ENCODE measurements around the gene LBHD1.
A peak's percentile ranks its signal among the peaks of the same experiment; 100 is the strongest.
"Not testable (repeated sequence)": the region's sequence is repeated elsewhere in the genome, so short reads cannot be mapped to it uniquely, and the experiment has no call there.

The LBHD1 gene

DNA sequence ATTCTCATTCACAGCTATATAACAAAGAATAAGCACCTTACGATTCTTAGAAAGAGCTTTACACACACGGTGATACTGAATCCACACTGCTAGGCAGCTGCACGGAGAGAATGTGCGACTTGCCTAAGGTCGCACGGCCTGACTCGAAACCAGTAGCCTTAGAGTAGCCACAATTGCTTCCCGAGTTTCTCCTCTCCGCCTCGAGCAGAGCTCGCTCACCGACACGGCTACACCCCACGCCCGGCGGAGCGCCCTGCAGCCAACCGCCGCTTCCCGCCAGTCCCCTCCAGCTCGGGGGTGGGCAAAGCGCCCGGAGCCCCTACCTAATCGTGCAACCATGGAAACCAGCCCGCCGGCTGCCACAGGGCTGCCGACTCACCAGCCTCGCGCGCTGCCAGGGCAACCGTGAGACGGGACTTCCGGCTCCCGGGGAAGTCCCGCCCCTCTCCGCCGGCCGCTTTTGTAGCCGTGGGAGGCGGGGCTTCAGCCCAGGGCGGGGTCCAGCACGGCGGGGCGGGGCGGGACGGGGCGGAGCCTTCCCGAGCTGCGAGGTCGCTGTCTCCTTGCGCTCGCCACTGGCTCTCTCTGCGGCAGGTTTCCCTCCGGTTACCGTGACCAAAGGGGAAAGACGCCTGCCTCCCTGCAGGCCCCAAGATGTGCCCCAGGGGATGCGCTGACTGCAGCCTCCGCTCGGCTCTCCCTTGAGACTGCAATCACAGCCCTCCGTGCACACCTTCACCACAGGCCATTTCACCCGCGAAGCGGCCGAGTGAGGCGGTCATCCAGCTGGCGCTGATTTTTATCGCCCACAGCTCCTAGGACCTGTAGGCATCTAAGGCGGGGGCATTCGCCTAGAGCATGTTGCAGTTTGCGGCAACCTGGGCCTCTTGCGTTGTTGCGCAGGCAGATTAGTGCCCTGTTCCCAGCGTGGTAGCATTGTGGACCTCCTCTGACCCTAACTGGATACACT lies 34.1 kb upstream of the LBHD1 start:
- H3K9me3 Mint-ChIP-seq, result no peaks in the 10 kb centered on the region
- peaks cover 60% of the 10 kb centered on the region for H3K4me1 Mint-ChIP-seq
- H3K4me3 Mint-ChIP-seq, result peak overlapping the region; percentile 95 to 96
- ATAC-seq (peak; percentile 79), DNase-seq (peak; percentile 91 to 92)
- no peaks in the 10 kb centered on the region for H3K27me3 Mint-ChIP-seq
- H3K27ac Mint-ChIP-seq, result peak overlapping the region; percentile 77 to 90

DNA sequence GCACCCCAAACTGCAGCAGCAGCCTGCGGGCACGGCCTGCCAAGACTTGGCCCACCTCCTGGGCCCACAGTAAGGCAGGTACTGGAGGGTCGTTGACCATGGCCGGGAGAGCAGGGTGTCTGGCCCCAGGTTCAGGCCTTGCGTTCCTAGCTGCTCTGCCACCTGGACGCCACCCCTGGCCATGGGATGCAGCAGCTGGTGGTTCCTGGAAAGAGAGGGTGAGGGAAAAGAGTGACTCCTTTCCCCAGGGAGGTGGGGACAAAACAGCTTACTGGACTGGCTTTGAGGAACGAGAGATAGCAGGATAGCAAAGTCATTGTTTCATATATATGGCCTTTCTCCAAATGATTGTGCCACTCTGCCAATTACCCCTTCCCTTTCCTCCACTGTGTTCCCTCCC lies 33.3 kb upstream of the LBHD1 start:
- no peak for ATAC-seq
- DNase-seq, result no peak
- Mint-ChIP-seq H3K27me3 (no peaks in the 10 kb centered on the region), H3K9me3 (no peaks in the 10 kb centered on the region), H3K27ac (peak overlapping the region in 1 of 2 donors; percentile 90), H3K4me3 (peak overlapping the region; percentile 95 to 96), H3K4me1 (peaks cover 56% of the 10 kb centered on the region)

DNA sequence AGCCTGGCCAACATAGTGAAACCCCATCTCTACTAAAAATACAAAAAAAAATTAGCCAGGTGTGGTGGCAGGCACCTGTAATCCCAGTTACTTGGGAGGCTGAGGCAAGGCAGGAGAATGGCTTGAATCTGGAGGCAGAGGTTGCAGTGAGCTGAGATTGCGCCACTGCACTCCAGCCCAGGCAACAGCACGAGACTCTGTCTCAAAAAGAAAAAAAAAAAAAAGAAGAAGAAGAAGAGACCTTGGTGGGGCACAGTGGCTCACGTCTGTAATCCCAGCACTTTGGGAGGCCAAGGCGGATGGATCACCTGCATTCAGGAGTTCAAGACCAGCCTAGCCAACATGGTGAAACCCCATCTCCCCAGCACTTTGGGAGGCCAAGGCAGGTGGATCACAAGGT lies 31.9 kb upstream of the LBHD1 start:
- ATAC-seq, DNase-seq, H3K9me3 Mint-ChIP-seq, H3K27ac Mint-ChIP-seq, H3K4me3 Mint-ChIP-seq, H3K27me3 Mint-ChIP-seq: not testable (repeated sequence)
- H3K4me1 Mint-ChIP-seq, result peaks cover 45% of the 10 kb centered on the region

DNA sequence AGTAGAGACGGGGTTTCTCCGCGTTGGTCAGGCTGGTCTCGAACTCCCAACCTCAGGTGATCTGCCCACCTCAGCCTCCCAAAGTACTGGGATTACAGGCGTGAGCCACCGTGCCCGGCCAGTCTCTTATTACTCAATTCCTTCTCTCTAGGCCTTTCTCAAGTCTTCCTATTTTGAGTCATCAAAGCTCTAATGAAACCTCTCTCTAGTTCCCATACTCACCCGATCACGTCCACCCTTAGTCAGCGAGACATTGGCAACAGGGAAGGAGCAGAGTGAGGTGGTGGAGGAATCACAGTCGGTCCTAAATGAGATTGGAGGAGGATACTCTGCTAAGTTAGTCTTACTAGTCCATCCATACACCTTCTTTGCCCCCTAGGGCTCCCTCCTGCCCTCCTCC lies 30.2 kb upstream of the LBHD1 start:
- no peak for ATAC-seq
- H3K27ac Mint-ChIP-seq, result no peak overlapping the region

DNA sequence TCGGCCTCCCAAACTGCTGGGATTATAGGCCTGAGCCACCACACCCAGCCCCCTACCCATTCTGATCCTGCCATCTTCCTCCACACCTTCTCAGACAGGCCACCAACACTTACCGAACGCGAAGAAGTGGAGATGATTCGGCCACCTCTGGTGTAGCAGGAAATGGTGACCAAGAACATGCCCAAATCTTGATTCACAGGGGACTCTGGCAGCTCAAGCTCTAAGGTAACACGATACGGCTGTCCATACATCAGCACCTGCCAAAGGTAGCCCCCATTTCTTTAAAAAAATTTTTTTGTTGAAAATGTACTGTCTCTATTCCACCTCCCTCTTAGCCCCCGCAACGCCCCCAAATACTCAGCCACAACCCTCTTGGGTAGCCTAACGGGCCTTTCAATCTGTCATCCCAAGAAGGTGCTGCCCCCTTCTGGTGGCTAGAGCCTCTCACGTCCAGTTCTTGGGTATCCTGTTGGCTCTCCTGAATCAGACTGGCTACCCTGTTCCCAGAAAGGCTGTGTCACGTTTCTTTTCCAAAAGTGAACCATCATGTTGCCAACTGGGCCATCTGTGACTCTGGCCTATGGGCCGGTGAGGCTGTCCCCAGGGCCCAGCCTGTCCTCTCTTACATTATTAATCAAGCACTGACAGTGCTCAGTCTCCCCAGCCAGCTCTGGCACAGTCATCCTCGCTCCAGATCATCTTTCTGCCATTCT lies 22.5 kb upstream of the LBHD1 start:
- H3K4me3 Mint-ChIP-seq, result no peak overlapping the region
- H3K27me3 Mint-ChIP-seq, result no peaks in the 10 kb centered on the region
- H3K9me3 Mint-ChIP-seq, result no peaks in the 10 kb centered on the region
- peaks cover 9% of the 10 kb centered on the region for H3K4me1 Mint-ChIP-seq
- ATAC-seq, result peak; percentile 88
- DNase-seq, result peak; percentile 70
- no peak overlapping the region for H3K27ac Mint-ChIP-seq

More for the DNA sequence above, 30.2 kb upstream of the LBHD1 start:
- no peaks in the 10 kb centered on the region for H3K9me3 Mint-ChIP-seq
- H3K27me3 Mint-ChIP-seq, result no peaks in the 10 kb centered on the region
- peaks cover 29% of the 10 kb centered on the region for H3K4me1 Mint-ChIP-seq
- H3K4me3 Mint-ChIP-seq, result no peak overlapping the region
- DNase-seq, result no peak

DNA sequence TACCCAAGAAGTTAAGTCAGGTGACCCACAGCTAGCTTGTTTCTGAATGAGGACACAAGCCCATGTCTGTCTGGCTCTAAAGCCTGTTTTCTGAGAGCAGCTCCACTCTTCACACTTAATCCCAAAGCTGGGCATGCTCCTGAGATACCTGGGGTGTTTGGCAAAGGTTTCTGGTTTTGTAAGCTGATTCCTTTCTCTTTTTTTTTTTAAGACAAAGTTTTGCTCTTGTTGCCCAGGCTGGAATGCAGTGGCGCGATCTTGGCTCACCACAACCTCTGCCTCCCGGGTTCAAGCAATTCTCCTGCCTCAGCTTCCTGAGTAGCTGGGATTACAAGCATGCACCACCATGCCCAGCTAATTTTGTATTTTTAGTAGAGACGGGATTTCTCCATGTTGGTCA lies 21.6 kb upstream of the LBHD1 start:
- ATAC-seq, DNase-seq, H3K27ac Mint-ChIP-seq, H3K27me3 Mint-ChIP-seq, H3K9me3 Mint-ChIP-seq, H3K4me1 Mint-ChIP-seq, H3K4me3 Mint-ChIP-seq: not testable (repeated sequence)

DNA sequence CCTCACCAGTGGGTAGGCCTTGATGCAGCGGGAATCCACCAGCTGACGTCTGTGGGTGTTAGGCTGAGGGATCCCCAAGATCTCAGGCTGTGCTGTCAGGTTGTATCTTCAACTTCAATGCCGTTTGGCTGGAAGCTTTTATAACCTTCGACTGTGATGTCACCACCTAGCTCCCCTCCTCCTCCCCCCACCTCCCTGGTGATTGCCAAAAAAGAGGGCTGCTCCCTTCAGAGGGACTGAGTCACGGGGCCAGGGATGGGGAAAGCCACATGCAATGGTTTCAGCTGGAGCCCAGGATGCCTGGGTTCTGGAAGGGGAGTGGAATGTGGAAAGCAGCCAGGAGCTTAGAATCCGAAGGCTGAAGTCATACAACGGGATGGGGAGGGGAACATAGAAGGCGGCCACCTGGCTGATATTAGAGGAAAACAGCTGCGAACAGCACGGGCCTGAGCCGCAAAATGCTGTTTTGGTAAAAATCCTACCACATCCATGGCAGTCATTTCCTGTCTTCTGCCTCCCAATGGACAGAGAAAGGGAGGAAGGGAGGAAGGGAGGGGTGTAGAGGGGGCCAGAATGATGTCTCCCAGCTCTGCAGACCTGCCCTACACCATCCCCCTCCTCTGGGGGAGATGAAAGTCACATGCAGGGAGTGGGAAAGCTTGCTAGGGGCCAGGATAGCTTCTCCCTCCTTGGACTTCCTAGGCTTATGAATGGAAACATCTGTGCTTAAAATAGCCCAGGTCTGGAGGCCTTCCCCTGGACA lies 17.5 kb upstream of the LBHD1 start, which contains the start of gene LRRN4CL:
TSS of gene LRRN4CL (minus strand) at position 110 of the 763 bp plus-strand sequence. CDS start 1,022 bp downstream, outside the sequence.
- DNase-seq, result no peak
- Mint-ChIP-seq H3K27me3 (peaks cover 12% of the 10 kb centered on the region), H3K4me3 (no peak within 1 kb of the TSS), H3K4me1 (peaks cover 8% of the 10 kb centered on the region), H3K27ac (no peak within 1 kb of the TSS), H3K9me3 (no peaks in the 10 kb centered on the region)
- no peak for ATAC-seq

DNA sequence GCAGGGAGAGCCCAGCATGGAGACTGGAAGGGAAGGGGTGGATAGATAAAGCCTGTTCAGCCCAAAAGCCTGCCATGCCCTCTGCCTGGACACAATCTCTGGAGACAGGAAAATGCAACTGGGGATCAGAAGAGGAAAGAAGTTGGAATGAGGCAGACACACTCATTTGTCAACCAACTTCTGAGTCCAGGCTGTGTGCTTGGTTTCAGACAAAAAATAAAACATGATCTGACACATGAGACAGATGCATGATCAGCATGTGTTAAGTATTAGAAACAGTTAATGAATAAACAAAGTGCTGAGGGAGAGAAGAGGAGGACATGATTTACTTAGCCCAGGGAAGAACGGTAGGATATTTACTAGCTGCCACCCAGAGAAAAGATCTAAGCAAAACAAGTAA lies 16.4 kb upstream of the LBHD1 start:
- peaks cover 12% of the 10 kb centered on the region for H3K27me3 Mint-ChIP-seq
- peaks cover 6% of the 10 kb centered on the region for H3K4me1 Mint-ChIP-seq
- no peaks in the 10 kb centered on the region for H3K9me3 Mint-ChIP-seq
- ATAC-seq (no peak), DNase-seq (no peak)
- H3K4me3 Mint-ChIP-seq, result no peak overlapping the region
- no peak overlapping the region for H3K27ac Mint-ChIP-seq

DNA sequence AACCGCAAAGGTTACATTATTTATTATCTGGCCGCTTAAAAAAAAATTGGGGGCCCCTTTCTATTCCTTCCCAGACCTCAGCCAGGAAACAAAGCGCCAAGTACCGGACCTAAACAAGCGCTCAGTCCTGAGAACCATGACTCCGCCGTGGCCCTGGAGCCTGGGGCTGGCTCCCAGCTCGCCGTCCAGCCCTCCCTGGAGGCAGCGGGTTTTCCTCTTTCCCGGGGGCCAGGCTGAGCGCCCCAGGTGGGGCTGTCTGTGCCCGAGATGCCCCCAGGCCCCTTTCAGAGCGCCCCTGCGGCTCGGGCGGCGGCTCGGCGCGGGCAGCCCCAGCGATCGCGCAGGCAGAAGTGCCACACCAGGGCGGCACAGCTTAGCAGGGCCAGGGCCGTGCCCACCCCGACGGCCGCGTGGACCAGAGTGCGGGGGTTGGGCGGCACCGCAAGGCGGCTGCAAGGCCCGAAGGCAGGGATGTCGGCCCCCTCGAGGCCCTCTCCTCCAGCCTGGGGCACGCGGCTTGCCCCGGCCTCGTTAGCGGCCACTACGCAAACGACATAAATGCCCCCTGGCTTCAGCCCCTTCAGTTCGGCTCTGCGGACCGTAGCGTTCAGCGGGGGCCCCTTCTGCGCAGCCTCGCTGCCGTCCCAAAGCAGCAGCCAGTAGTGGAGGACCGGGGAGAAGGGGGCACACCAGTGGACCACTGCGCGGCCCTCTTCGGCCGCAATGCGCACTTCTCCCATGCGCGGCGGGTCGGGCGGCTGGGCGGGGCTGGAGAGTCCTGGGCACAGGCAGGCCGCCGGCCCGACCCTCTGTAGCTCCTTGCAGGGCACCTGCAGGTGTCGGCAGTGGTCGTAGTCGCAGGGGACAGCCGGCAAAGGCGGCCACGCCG lies 15.7 kb upstream of the LBHD1 start:
- Mint-ChIP-seq H3K27ac (peak overlapping the region in 1 of 2 donors; percentile 83), H3K4me1 (peaks cover 6% of the 10 kb centered on the region), H3K27me3 (peaks cover 12% of the 10 kb centered on the region), H3K4me3 (peak overlapping the region in 1 of 2 donors; percentile 15), H3K9me3 (no peaks in the 10 kb centered on the region)
- DNase-seq (no peak), ATAC-seq (peak; percentile 35)

DNA sequence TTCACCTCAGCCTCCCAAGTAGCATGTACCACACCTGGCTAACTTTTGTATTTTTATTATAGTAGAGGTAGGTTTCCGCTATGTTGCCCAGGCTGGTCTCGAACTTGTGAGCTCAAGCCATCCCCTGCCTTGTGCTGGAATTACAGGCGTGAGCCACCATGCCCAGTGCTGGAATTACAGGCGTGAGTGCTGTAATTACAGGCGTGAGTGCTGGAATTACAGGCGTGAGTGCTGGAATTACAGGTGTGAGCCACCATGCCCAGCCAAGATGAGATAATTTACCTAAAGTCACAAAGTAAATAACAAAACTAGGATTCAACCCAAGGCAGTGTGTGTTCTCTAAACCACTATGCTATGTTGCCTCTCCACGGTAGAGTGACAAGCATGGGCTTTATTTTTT lies 10.5 kb upstream of the LBHD1 start:
- peaks cover 28% of the 10 kb centered on the region for H3K4me1 Mint-ChIP-seq
- DNase-seq (no peak), ATAC-seq (no peak)
- H3K27me3 Mint-ChIP-seq, result no peaks in the 10 kb centered on the region
- no peaks in the 10 kb centered on the region for H3K9me3 Mint-ChIP-seq
- no peak overlapping the region for H3K27ac Mint-ChIP-seq
- H3K4me3 Mint-ChIP-seq, result no peak overlapping the region

DNA sequence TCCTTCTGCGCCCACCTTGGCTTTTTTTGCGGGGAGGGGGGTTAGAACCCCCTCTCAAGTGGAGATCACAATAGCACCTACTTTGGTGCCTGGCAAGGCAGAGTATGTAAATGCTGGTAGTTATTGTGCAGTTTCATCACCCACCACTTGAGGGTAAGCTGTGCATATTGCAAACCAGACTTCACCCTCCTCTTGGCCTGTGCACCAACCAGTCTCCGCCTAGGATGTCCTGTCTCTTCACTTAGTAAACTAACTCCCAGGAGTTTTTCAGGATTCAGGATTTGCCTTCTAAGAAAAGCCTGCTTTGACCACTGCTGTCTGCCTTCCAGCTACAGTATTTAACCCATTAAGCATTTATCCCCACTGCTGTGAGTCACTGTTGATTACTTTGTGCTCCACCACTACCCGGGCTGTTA lies 8.8 kb upstream of the LBHD1 start:
- H3K4me1 Mint-ChIP-seq, result peaks cover 44% of the 10 kb centered on the region
- ATAC-seq (peak; percentile 90), DNase-seq (peak; percentile 32 to 53)
- H3K27me3 Mint-ChIP-seq, result no peaks in the 10 kb centered on the region
- H3K27ac Mint-ChIP-seq, result peak overlapping the region; percentile 79 to 83
- H3K4me3 Mint-ChIP-seq, result peak overlapping the region; percentile 37 to 42
- no peaks in the 10 kb centered on the region for H3K9me3 Mint-ChIP-seq

DNA sequence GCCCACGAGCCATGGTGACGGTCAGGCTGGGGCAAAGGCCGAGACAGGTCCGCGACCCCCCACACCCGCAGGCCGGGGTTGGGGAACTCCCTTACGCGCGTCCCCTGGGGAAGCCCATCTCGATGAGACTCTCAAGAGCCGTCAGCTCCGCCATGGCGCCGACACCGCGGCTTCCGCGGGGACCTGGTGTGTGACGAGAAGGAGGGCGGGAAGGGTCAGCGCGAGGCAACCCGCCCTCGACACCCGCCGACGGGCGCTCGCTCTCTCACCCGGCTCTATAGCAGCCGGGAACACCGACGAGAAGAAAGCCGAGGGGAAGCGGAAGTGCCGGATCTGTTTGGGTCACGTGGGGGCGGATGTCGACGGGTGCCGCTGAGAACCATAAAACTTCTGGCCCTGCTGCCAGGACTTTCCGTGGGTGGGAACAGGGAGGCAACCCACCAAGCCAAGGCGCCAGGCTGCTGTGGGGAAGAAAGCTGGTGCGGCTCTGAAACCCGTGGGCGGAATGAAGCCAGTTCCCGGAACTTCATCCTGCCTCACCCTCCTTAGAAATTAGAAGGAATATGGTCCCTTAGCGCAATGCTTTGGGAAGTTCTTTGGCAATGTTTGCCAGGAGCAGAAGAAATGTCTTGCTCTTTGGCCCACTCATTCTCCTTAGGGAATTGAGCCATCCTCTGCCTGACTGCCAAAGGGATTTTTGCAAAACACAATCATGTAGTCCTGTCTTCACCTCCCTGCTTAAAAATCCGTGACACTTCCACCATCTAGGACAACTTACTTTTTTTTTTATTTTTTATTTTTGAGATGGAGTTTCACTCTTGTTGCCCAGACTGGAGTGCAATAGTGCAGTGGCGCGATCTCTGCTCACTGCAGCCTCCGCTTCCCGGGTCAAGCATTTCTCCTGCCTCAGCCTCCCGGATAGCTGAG lies 7.0 kb upstream of the LBHD1 start, which contains the start of gene UBXN1:
TSS of gene UBXN1 (minus strand) at position 304 of the 927 bp plus-strand sequence. CDS start at position 154, 150 bp downstream.
- Mint-ChIP-seq H3K27me3 (no peaks in the 10 kb centered on the region), H3K9me3 (no peaks in the 10 kb centered on the region), H3K27ac (peak within 1 kb of the TSS; percentile 93 to 99), H3K4me1 (peaks cover 51% of the 10 kb centered on the region), H3K4me3 (peak within 1 kb of the TSS; percentile 83 to 85)
- DNase-seq, result peak; percentile 74 to 83
- ATAC-seq, result peak; percentile 89

DNA sequence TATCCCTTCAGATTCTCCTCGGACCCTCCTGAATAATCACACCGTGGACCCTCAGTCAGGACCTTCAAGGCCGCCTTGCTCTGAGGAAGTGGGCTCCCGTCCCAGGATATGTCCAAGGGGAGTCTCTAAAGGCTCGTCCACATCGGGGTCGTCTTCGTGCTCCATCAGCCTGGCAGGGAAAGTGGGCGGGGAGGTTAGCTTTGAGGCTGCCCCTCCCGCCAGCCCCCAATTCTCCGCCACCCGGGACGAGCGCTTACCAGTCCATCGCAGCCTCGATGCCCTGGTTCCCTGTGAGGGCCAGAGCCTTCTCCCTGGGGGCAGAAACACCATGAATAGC lies 6.3 kb upstream of the LBHD1 start:
- H3K27ac Mint-ChIP-seq, result peak overlapping the region; percentile 93 to 99
- H3K4me1 Mint-ChIP-seq, result peaks cover 51% of the 10 kb centered on the region
- ATAC-seq (no peak), DNase-seq (no peak)
- H3K27me3 Mint-ChIP-seq, result no peaks in the 10 kb centered on the region
- no peaks in the 10 kb centered on the region for H3K9me3 Mint-ChIP-seq
- peak overlapping the region; percentile 83 to 85 for H3K4me3 Mint-ChIP-seq

All from stimulated activated naive CD8-positive, alpha-beta T cell treated with anti-CD3 and anti-CD28 coated beads, Interleukin-15, amount 100 ng/mL, for 72 hours (primary cell).